IPS-18a (cell line): ENCODE results near the gene B3GLCT.

ENCODE experiments used
- H3K27ac ChIP-seq: one replicate; pipeline ENCODE4 v1.5.1; 2013; ENCODE audit warnings: low read length
- H3K27me3 ChIP-seq: one replicate; pipeline ENCODE4 v1.6.1; 2013; ENCODE audit warnings: mild to moderate bottlenecking, low read length; ENCODE audit not compliant: control insufficient read depth, insufficient read depth
- H3K36me3 ChIP-seq: one replicate; pipeline ENCODE4 v1.6.1; 2013; ENCODE audit warnings: low read depth, low read length; ENCODE audit not compliant: control insufficient read depth
- H3K4me1 ChIP-seq: one replicate; pipeline ENCODE4 v1.6.1; 2013; ENCODE audit warnings: low read depth, low read length; ENCODE audit not compliant: control insufficient read depth
- H3K4me3 ChIP-seq: one replicate; pipeline ENCODE4 v1.5.1; 2013; ENCODE audit warnings: low read length
- H3K9ac ChIP-seq: one replicate; pipeline ENCODE4 v1.6.1; 2013; ENCODE audit warnings: mild to moderate bottlenecking, low read length, moderate library complexity
- H3K9me3 ChIP-seq: one replicate; pipeline ENCODE4 v1.6.1; 2013; ENCODE audit warnings: low read depth, low read length; ENCODE audit not compliant: control insufficient read depth

Gene B3GLCT

DNA sequence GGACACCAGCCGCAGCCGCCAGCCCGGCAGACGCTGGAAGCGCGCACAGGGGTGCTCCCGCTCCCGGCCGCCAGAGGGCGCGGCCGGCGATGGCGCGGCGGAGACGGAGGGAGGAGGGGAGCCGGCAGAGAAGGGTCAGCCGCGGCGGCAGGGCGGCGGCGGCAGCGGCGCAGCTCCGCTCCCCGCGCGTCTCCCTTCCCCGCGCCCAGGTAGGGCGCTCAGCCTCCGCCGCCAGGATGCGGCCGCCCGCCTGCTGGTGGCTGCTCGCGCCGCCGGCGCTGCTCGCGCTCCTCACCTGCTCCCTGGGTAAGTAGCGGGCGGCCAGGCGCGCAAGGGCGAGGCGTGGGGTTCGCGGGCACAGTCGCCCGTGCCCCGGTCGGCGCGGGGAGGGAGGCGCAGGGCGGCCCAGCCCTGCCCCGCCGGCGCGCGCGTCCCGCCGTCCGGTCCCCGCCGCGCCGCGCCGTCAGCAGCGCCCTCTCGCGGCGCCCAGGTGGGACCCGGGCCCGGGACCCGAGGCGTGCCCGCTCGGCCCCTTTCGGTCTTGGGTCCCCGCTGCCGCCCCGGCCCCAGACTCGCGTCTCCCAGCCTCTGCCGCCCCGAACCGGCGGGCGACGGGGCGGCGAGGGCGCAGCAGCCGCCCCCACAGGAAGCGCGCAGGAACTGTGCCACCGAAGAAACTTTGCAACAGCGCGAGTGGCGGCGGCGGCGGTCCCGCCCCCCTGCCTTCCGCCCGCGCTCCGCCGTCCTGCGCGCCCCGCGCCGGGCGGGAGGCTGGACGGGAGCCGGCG is at the start of gene B3GLCT:
B3GLCT (plus strand) TSS at position 127 of the 788 bp plus-strand sequence; CDS start at position 237, 110 bp downstream.
- H3K27me3 ChIP-seq: peaks cover 14% of the 10 kb centered on the region
- peak within 1 kb of the TSS; percentile 63 for H3K4me3 ChIP-seq
- H3K9me3 ChIP-seq: no peaks in the 10 kb centered on the region
- no peaks in the 10 kb centered on the region for H3K36me3 ChIP-seq
- H3K27ac ChIP-seq: no peak within 1 kb of the TSS
- no peaks in the 10 kb centered on the region for H3K4me1 ChIP-seq
- peak within 1 kb of the TSS; percentile 25 for H3K9ac ChIP-seq

DNA sequence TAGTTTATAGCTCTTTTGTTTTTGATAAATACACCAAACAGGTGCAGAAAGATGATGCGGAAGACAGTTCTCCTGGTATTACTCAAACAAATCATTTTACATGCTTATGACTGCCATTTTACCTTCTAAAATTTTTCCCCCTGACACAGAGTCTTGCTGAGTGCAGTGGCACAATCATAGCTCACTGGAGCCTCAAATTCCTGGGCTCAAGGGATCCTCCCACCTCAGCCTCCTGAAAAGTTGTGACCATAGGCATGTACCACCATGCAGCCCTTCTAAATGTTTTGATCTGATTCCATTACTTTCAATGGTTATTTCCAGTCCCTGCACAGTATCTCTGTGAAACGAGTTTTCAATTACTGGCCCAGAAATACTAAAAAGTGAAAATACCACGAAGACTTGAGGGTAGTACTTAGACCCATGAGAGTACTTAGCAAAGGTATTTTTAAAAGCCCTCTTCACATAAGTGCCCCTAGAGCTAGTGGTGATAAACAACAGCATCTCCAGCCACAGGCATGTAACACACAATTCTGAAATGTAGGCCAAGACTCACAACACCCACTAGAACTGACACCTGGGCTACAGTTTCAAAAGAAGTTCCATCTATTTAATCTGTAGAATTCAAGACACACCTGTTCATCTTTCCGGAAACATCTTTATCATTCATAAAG is 49.3 kb upstream of the B3GLCT start:
- Histone ChIP-seq H3K4me1 (no peaks in the 10 kb centered on the region), H3K9ac (no peak overlapping the region), H3K27ac (no peak overlapping the region), H3K36me3 (peaks cover 98% of the 10 kb centered on the region), H3K27me3 (no peaks in the 10 kb centered on the region), H3K9me3 (no peaks in the 10 kb centered on the region), H3K4me3 (no peak overlapping the region)

DNA sequence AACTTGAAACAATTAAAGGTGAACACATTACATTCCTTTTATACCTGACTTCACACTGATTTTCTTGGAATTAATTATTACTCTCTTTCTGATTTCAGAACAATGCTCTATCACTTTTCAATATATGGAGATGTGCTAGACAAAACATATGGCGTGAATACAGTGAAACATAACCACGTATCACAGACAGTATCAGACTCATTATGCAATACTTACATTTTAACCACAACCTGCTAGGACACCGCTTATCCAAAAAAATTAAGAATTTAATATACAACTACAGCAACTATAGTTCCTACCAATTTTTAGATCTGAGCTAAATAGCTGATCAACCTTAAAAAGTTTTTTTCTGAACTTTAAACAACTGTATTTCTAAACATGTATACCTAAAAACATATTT is 47.9 kb upstream of the B3GLCT start:
- no peak overlapping the region for H3K27ac ChIP-seq
- no peaks in the 10 kb centered on the region for H3K9me3 ChIP-seq
- H3K27me3 ChIP-seq: no peaks in the 10 kb centered on the region
- H3K4me3 ChIP-seq: no peak overlapping the region
- H3K4me1 ChIP-seq: no peaks in the 10 kb centered on the region
- no peak overlapping the region for H3K9ac ChIP-seq
- H3K36me3 ChIP-seq: peaks cover 94% of the 10 kb centered on the region

DNA sequence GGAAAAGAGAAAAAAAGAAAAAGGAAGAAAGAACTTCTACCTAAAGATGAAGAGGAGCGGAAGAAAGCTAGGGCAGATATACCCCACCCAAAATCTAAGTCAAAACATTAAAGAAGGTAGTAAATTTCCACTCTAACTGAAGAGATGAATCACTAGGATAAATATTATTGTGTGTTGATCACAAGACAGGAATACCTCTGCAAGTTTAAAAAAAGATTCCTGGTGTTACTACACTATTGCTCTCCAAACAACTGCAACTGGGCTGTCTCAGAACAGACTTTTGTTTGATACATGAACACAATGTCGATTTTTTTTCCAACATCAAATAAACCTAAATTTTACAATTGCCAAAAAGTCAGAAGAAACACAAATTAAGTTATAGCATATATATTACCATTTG is 44.8 kb upstream of the B3GLCT start:
- no peaks in the 10 kb centered on the region for H3K27me3 ChIP-seq
- no peaks in the 10 kb centered on the region for H3K9me3 ChIP-seq
- H3K36me3 ChIP-seq: peaks cover 77% of the 10 kb centered on the region

DNA sequence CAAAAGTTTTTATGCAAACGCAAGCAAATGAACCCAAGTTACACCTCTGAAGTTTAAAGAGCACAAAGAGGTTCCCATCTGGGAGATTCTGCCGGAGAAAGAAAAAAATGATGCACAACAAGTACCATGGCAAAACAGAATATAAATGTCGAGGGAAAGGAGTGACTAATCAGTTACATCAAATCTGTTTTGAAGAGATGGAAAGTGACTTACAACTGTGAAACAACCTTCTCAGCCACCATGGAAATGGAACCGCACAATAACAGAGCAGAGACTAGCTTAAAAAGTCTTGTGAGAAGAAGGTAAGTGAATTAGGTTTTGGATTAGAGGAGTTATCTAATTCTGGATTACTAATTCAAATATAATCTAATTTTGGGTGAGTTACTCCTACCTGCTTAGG is 40.5 kb upstream of the B3GLCT start:
- H3K4me3 ChIP-seq: no peak overlapping the region
- peaks cover 16% of the 10 kb centered on the region for H3K4me1 ChIP-seq
- H3K27me3 ChIP-seq: no peaks in the 10 kb centered on the region
- peaks cover 33% of the 10 kb centered on the region for H3K36me3 ChIP-seq
- H3K27ac ChIP-seq: no peak overlapping the region
- H3K9ac ChIP-seq: no peak overlapping the region
- no peaks in the 10 kb centered on the region for H3K9me3 ChIP-seq

More for the DNA sequence above, 44.8 kb upstream of the B3GLCT start:
- Histone ChIP-seq H3K27ac (no peak overlapping the region), H3K4me3 (no peak overlapping the region), H3K4me1 (peaks cover 6% of the 10 kb centered on the region), H3K9ac (no peak overlapping the region)

DNA sequence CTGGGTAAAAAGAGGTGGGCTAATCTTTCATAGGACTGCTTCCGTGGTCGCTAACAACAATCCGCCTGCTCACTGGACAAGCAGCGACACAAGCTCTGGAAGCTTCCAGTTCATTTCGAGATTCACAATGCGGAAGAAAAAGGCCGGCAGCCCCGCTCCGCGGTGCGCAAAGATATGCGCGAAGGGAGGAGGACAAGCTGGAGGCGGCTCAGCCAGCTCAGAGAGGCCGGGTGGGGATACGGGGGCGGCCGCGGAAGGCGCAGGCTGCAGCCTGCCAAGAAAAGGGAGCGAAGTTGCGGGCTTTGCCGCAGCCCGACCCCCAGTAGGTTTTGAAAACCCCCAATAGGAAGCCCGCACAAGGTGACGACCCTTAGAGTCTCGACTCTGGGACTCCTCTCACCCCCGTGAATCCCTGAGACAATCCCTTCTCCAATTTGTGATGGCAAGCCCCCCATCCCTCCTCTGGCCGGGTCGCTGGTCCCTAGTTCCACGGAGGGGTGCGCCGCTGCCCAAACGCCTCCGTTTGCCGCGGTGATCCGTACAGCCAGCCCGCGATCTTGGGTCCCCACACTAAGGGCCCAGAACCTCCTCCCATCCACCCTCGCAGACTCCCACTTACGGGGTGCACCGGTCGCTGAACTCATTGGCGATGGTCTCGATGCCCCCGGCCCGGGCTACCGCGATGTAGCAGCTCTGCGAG is 38.8 kb upstream of the B3GLCT start:
- Histone ChIP-seq H3K27ac (peak overlapping the region; percentile 18), H3K9ac (peak overlapping the region; percentile 89), H3K27me3 (no peaks in the 10 kb centered on the region), H3K36me3 (peaks cover 17% of the 10 kb centered on the region), H3K9me3 (no peaks in the 10 kb centered on the region), H3K4me1 (peaks cover 16% of the 10 kb centered on the region), H3K4me3 (peak overlapping the region; percentile 93)

DNA sequence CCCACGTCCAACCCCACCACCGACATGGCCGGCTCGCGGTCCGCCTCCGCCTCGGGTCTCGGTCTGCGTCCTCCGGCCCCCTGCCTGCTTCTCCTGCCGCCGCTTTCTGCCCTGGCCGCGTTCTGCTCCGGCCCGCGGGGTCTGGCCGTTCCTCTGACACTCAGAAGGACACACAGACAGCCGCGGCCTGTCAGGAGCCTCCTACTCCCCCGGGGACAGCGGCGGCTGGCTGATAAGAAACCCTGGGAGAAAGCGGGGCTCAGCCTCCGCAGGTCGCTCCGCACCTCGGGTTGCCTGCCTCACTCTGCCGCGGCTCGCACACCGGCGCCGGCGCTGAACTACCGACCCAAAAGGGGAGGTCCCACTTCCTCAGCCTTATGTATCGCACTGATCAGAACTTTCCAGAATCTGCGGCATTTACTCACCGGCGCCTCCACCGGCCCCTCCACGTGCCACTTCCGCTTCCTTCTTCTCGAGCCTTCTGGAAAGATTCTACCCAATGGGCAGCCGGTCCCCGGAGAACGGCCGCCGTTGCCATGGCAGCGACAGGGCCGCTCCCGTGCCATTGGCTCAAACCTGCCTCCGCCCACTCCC is 38.1 kb upstream of the B3GLCT start, which contains the start of gene HSPH1:
HSPH1 (minus strand) TSS at position 348 of the 594 bp plus-strand sequence; CDS start at position 26, 322 bp downstream.
- Histone ChIP-seq H3K9me3 (no peaks in the 10 kb centered on the region), H3K4me1 (peaks cover 16% of the 10 kb centered on the region), H3K4me3 (peak within 1 kb of the TSS; percentile 93), H3K27ac (peak within 1 kb of the TSS; percentile 80), H3K36me3 (peaks cover 15% of the 10 kb centered on the region), H3K27me3 (no peaks in the 10 kb centered on the region), H3K9ac (peak within 1 kb of the TSS; percentile 89)

DNA sequence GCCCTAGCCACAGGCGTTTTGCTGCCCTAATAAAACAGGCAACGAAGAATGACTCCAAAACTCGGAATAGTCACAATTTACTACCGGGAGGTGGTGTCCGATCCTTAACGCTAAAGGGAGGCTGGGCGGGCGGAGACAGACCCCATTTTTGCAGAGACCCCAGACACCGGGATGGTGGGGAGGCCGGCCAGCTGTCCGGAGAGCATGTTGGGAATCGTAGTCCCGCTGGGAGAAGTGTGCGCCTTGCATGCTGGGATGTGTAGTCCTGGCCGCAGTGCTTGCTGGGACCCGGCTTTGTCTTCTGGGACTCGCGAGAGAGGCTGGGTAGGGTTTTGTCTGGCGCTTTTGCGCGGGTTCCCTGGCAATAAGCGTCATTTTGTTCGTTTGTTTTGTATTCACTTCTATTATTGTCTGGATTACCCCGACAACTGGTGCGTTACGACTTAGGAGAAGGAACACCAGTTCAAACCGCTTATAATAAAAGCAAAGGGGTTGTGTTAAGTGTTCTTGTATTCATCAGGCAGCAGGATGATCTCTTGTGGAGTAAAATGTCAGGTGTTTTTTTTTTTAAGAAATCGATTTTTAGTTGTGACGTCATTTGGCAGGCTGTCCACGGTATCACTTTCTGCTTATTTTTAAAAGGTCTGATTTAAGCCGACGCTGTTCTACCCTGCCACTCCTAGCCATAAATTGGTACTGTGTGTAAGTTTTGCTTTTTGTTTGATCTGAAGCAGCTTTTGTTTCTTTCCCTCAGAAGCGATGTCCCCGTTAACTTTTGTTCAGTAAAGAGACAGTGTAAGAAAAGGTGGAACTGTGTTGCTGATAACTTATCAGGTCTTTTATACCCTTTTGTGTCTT is 37.4 kb upstream of the B3GLCT start:
- H3K27me3 ChIP-seq: no peaks in the 10 kb centered on the region
- H3K36me3 ChIP-seq: peaks cover 8% of the 10 kb centered on the region
- peak overlapping the region; percentile 80 for H3K27ac ChIP-seq
- H3K4me3 ChIP-seq: peak overlapping the region; percentile 93
- H3K9me3 ChIP-seq: no peaks in the 10 kb centered on the region
- peaks cover 16% of the 10 kb centered on the region for H3K4me1 ChIP-seq
- peak overlapping the region; percentile 89 for H3K9ac ChIP-seq

DNA sequence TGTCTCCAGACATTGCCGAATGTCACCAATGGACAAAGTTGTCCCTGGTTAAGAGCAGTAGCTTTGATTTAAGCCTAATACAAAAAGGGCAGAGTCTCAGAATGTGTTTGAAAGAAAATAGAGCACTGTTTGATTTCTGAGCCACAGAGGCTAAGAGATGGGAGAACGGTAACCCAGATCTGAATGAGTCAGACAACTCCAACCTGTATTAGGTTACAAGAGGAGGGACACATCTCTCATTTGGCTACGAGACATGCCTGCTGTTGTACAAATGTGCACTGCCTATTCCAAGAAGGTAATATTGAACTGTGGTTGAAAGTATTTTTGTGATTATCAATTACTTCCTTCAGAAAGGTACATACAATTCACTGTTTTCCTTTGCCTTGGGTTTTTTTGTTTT is 33.2 kb upstream of the B3GLCT start:
- H3K27ac ChIP-seq: no peak overlapping the region
- H3K4me1 ChIP-seq: peaks cover 4% of the 10 kb centered on the region
- H3K9ac ChIP-seq: no peak overlapping the region
- no peaks in the 10 kb centered on the region for H3K27me3 ChIP-seq
- no peak overlapping the region for H3K4me3 ChIP-seq
- H3K36me3 ChIP-seq: no peaks in the 10 kb centered on the region
- no peaks in the 10 kb centered on the region for H3K9me3 ChIP-seq

DNA sequence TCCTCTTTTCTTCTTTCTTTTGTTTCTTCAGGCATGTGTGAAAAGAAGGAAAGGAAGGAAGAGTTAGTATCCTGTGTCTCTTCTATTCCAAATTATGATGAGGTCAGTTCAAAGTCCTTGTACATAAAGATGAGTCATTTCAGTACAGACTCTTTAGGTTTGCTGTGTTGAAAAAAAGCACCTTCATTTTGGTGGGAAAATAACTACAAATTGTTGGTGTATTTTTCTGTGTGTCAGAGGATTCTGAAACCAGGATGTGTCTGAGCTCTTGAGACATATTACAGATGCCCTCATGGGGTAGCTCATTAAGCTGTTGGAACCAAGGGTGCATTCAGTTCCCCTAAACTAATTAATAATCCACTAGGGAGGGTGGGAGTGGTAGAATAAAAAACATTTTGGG is 32.3 kb upstream of the B3GLCT start:
- no peaks in the 10 kb centered on the region for H3K9me3 ChIP-seq
- no peaks in the 10 kb centered on the region for H3K27me3 ChIP-seq
- H3K4me3 ChIP-seq: no peak overlapping the region
- no peak overlapping the region for H3K27ac ChIP-seq
- no peak overlapping the region for H3K9ac ChIP-seq
- H3K36me3 ChIP-seq: no peaks in the 10 kb centered on the region
- H3K4me1 ChIP-seq: peaks cover 4% of the 10 kb centered on the region
